Spleen (tissue), 7 donors: ENCODE results near the gene USP13.

Source experiments
- POLR2AphosphoS5 ChIP-seq, 3 donors: sonication (generic); formaldehyde crosslinking; IDR thresholded peaks; one replicate each; pipeline ENCODE4 v1.5.1; 2017; ENCODE audit warnings: antibody characterized with exemption in 3 of 3
- TF ChIP-seq, protein P1 (sequence below), 11 experiments: fragments of 200-600 bp in 7 of 11; fragments of 450-650 bp in 4 of 11; sonication (generic) in 4 of 11; IDR thresholded peaks in 8 of 11; conservative IDR thresholded peaks in 3 of 11; 1 replicate in 7 of 11; 2 replicates in 4 of 11; pipeline versions ENCODE4 v1.4.0 to v1.8.0; 2016 to 2021; ENCODE audit warnings: antibody characterized with exemption in 11 of 11, inconsistent platforms in 4 of 11, mild to moderate bottlenecking in 1 of 11
- donor health status: DM: no; HTN: no; CAD: no; lungs with moderate emphysema.
- donor health status: DM: no; HTN: no; CAD: no.
- donor health status: DM: no; HTN: no; CAD: no.

DNA sequence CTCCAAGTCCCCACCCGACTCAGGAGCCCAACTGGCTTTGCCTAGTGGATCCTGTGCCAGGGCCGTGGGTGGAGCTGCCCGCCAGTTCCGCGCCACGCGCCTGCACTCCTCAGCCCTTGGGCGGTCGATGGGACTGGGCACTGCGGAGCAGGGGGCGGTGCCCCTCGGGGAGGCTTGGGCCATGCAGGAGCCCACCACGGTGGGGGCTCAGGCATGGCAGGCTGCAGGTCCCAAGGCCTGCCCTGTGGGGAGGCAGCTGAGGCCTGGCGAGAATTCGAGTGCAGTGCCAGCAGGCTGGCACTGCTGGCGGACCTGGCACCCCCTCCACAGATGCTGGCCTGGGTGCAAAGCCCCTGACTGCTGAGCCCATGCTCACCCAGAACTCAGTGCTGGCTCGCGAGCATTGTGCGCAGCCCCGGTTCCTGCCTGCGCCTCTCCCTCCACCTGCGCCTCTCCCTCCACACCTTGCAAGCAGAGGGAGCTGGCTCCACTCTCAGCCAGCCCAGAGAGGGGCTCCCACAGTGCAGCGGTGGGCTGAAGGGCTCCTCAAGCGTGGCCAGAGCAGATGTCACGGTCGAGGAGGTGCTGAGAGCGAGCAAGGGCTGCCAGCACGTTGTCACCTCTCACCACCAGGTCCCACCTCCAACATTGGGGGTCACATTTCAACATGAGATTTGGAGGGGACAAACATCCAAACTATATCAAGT is 122.7 kb downstream of the USP13 start:
- TF ChIP-seq, protein P1, sequence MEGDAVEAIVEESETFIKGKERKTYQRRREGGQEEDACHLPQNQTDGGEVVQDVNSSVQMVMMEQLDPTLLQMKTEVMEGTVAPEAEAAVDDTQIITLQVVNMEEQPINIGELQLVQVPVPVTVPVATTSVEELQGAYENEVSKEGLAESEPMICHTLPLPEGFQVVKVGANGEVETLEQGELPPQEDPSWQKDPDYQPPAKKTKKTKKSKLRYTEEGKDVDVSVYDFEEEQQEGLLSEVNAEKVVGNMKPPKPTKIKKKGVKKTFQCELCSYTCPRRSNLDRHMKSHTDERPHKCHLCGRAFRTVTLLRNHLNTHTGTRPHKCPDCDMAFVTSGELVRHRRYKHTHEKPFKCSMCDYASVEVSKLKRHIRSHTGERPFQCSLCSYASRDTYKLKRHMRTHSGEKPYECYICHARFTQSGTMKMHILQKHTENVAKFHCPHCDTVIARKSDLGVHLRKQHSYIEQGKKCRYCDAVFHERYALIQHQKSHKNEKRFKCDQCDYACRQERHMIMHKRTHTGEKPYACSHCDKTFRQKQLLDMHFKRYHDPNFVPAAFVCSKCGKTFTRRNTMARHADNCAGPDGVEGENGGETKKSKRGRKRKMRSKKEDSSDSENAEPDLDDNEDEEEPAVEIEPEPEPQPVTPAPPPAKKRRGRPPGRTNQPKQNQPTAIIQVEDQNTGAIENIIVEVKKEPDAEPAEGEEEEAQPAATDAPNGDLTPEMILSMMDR (IDR thresholded peaks at IDR 0.05 in 8 of 11, conservative IDR thresholded peaks at IDR 0.05 in 3 of 11) = no peak
- TF ChIP-seq POLR2AphosphoS5 (IDR thresholded peaks at IDR 0.05) = no peak
